Activated CD8-positive, alpha-beta memory T cell treated with anti-CD3 and anti-CD28 coated beads for 1 hour (primary cell): Measurements from ENCODE around the gene APOL6.
"Not testable (repeated sequence)": the region's sequence is repeated elsewhere in the genome, so short reads cannot be mapped to it uniquely, and the experiment has no call there.

Experiments
- DNase-seq, 2 donors: peaks; one replicate each; pipeline ENCODE4 v3.0.0-alpha.2; 2020; ENCODE audit warnings: low read depth in 1 of 2; ENCODE audit errors: extremely low read depth in 1 of 2

The APOL6 gene

DNA sequence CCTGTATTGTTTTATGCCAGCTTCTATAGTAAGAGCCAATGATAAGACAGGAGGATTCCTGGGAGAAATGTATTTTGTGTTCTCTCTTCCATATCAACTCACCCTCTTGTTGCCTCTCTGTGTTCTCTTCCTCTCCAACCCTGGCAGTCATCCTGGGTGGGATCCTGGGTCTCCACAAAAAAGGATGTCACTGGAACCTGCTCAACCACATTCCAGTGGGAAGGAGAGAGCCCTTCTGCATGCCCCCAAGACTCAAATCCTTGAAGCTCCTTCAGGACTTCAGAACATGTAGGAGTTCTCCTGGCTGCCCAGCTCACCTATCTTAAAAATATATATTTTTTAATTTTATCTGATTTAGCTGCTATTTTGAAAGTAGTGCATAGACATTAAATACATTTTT is 26.1 kb downstream of the APOL6 start:
- DNase-seq = no peak

GRCh38 chr22:35676065-35676464 is 27.8 kb downstream of the APOL6 start:
- not testable (repeated sequence) for DNase-seq

GRCh38 chr22:35677460-35678187 is 29.4 kb downstream of the APOL6 start:
- DNase-seq = no peak

DNA sequence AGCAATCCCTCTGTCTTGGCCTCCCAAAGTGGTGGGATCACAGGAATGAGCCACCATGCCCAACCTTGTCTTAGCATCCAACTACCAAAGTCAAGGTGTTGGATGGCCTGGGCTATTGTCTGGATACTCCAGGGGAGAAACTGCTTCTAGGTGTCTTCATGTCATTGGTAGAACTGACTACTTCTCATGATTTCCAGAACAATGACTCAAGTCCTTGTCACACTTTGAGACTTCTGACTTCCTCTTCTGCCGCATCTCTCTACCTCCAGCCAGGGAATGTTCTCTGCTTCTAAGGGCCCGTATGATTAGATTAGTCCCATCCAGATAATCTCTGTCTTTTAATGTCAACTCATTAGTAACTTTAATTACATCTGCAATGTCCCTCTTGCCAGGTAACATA is 30.6 kb downstream of the APOL6 start:
- DNase-seq = no peak

DNA sequence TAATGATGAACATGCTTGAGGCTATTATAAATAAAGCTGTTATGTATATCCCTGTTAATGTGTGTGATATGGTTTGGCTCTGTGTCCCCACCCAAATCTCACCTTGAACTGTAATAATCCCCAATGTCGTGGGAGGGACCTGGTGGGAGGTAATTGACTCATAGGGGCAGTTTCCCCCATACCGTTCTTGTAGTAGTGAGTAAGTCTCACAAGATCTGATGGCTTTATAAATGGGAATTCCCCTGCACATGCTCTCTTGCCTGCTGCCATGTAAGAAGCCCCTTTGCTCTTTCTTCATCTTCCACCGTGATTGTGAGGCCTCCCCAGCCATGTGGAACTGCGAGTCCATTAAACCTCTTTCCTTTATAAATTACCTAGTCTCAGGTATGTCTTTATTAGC is 31.2 kb downstream of the APOL6 start:
- not testable (repeated sequence) for DNase-seq

DNA sequence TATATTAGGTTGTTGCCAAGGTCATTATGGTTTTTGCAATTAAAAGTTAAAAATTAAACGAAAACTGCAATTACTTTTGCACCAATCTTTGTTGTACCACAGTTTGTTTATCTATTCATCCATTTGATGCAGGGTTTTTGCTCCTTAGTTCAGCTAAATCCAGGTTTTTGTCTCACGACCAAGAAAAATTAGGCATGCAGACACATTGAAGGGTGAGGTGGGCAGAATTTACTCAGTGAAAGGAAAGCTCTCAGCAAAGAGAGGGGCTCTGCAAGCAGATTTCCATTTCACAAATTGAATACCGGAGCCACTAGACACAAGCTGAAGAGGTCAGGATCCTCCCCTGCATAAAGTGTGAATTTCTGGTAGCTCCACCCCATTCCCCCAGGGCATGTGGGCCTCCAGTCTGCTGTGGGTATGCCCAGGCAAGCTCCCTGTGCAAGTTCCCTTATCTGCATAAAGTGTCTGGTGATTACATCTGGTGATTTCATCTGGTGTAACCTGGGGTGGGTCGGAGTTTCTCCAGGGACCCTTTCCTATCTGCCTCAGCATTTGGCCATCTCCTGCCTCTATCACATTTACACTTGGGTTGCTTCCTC is 33.3 kb downstream of the APOL6 start:
- no peak for DNase-seq

DNA sequence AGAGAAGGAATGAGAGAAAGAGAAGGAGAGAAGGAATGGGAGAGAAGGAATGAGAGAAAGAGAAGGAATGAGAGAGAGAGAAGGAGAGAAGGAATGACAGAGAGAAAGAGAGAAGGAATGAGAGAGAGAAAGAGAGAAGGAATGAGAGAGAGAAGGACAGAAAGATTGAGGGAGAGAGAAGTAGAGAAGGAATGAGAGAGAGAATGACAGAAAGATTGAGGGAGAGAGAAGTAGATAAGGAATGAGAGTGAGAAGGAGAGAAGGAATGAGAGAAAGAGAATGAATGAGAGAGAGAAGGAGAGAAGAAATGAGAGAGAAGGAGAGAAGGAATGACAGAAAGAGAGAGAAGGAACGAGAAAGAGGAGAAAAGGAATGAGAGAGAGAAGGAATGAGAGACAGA is 35.3 kb downstream of the APOL6 start:
- DNase-seq = no peak

DNA sequence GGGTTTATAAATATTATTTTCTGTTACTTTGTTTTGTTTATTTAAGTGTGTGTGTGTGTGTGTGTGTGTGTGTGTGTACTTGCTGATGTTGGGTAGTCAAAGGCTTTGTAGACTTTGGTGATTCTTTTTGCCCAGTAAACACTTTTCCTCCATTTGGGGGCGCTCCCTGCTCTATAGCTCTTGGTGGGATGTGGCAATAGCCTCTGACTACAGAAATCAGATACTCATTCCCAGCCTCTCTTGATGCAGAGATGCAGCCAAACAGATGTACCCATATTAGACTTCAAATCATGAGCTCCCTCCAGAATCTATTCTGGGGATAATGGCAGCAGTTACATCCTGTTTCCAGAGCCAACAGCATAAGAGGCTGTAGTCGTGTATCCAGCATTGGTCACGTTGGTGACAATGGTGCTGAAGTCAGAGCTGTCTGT is 36.0 kb downstream of the APOL6 start:
- DNase-seq = no peak

DNA sequence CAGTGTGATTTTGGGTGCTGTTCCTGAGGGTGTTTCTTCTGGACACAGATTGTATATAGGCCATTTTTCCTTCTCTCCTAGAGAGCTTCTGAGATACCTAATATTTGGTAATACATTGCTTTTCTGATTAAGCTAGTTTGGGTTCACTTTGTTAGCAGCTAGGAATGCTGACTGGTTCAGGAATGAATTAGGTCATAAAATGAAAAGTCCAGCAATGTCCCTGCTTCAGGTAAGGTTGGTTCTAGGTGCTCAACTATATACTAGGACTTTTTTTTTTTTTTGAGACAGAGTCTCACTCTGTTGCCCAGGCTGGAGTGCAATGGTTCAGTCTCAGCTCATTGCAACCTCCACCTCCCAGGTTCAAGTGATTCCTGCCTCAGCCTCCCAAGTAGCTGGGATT is 36.5 kb downstream of the APOL6 start:
- no peak for DNase-seq

GRCh38 chr22:35685731-35686130 is 37.5 kb downstream of the APOL6 start:
- DNase-seq = no peak

DNA sequence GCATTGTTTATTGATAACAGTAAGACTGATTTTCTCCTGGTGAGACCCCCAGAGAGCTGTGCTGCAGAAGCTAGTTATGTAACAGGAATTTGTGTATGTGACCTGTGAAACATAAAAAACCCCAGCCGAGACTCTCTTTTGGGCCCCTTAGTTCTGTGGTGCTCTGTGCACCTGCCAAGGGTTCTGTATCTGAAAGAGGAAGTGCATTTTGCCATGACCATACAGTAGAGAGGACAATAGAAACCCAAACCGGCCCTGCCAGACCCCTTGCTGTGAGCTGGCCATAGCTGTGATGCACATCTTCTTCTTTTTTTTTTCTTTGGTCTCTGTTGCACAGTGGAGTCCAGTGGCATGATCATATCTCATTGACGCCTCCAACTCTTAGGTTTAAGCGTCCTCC is 38.1 kb downstream of the APOL6 start:
- no peak for DNase-seq

DNA sequence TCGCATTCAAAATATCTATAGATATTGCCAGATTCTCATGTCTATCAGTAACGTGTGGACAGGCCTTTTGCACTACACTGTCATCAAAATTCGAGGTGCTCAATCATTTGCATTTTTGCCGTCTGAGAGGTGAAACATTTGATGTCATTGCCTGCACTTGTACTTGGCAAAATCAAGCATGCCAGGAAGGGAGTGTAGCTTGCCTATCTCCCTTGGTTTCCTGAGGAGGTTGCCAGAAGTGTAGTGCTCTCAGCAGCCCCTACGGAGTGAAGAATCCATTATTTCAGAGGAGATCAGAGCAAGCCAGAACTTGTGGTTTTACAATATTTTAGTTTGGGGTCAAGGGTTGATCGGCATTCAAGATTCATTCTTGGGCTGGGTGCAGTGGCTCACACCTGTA is 39.2 kb downstream of the APOL6 start:
- DNase-seq = no peak

DNA sequence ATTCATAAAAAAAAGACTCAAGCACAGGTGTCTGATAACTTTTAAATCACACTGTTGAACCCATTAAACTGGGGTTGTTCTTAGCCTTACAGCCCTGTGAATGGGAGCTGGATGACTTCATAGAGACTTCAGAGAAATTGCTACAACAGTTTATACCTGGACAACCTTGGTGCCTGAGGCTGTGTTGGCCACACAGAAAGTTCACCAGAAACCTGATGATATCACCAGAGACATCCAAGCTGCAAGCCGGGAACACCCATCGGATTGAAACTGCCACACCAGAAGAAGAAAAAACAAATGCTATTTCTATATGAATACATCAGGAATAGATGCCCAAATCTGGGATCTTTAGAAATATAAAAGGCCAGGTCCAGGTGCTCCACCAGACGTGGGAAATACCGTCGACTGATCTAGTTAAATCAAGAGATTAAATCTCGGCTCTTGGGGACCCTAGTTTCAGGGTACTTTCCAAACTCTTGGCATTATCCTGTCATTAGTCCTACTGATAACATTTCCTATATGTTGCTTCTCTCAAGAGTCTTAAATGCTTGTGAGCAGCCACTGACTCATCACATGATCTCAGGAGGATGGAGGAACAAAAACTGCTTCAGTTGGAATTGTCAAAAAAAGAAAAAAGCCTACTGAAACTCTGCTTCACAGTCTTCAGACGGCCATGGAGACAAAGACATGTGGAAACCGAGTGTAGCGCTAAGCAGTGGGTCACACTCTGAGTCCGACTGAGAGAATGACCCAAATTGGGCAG is 40.8 kb downstream of the APOL6 start:
- no peak for DNase-seq

DNA sequence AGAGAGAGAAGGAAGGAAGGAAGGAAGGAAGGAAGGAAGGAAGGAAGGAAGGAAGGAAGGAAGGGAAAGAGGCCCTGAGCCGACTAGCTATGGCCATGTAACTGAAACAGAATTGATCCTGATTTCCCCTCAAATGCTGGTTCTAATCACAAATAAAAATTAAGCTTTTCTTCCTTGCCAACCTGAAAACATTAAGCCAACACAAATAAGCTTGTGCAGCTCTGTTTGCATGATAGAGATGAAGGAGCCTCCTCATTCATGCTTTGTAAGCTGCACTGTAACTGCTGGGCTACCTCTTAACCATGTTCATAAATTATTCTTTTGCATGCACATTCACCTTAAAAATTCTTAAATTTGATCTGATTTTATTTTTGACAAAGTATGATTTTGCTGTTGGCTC is 41.8 kb downstream of the APOL6 start:
- DNase-seq = no peak

GRCh38 chr22:35695202-35695601 is 47.0 kb downstream of the APOL6 start:
- no peak for DNase-seq

- no peak for DNase-seq
Observed at GRCh38 chr22:35697142-35697541, 48.9 kb downstream of the APOL6 start.

DNA sequence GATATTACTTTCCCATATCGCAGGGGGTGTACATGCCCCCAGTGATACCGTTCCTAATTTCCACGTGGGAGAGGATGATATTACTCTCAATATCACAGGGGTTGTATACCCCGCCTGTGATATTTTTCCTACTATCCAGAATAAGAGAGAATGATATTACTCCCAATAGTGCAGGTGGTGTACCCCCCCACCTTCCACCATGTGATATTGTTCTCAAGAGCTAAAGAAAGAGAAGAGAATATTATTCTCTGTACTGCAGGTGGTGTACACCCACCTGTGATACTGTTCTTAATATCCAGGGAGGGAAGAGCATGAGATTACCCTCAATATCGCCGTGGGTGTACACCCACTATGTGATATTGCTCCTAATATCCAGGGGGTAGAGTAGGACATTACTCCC is 51.6 kb downstream of the APOL6 start:
- not testable (repeated sequence) for DNase-seq

DNA sequence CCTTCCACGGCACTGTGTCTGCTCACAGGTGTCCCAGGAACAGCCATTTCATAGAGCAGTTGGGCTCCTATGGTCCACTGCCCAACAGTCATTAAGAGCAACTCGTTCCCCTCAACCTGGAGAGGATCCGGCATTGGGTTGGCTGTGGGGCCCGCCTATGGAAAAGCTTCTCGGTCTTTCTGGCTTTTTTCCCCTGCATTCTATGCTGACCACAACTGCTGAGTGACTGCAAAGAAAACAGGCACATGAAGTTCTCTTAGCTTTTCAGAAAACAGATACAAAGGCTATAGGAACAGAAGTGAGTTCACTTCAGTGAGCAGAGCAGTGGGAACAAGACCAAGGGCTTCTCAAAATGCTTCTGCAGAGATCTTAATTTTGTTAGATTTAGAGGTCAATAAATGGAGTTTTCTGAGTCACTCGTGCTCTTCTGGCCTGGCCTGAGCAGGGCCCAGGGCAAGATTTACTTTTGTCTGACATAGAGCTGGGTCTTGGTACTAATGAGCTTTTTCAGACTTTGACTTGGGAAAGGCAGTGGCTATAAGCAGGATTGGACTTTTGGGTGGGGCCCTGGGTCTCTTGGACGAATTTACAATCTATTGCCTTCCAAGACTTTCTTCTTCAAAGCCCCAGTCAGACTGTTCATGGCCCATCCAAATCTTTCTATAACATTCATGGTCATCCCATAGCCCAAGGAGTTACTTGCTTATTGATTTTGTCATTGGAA is 55.8 kb downstream of the APOL6 start:
- DNase-seq = no peak

DNA sequence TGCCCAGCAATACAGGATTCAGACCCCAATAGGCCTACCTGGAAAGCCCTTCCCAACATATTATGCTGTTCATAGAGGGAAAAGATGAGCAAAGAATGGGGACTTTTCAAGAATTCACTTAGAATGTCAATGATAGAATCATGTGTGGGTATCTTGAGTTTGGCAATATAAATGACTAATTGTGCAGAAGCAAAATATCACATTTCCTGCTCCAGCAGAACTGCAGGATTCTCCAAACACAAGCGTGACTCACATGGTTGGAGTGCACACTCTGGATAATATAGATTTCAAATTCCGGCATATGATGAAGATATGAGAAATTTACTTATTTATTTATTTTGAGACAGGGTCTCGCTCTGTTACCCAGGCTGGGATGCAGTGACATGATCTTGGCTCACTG is 56.9 kb downstream of the APOL6 start:
- DNase-seq = no peak

DNA sequence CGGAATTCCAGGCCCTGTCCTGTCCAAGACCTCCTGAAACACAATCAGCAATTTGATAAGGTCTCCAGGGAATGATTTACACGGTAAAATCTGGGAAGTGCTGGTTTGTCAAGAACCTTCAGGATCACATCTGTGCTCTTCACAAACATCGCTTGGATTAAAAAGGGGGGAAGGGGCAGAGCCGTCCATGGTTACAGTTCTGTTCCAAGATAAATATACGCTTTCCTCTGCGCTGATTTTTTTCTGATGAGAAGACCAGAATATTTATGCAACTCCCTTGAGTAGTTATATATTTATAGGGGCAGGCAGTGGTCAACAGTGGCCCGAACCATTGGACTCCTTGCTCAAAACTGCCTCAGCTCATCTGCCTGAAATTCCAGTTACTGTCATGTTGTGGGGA is 60.2 kb downstream of the APOL6 start:
- no peak for DNase-seq

DNA sequence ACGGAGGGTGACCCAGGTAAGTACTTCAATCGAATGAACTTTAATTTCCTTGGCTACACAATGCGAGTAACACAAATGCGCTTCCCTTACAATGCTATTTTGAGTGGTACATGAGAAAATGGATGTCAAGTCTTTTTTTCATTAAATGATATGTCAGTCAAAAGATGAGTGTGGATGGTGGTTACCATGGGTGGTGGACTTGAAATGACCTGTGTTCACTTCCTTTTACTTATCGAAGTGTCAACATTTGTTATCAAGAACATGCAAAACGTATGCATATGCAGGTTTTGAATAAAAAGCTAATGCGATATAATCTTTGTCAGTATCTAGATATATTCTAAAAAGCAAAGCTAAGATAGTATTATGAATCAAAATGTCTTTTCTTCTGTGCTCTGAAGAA is 60.7 kb downstream of the APOL6 start:
- no peak for DNase-seq
